COR-L47 (cell line): ENCODE data around the gene KCNIP1.
"Not testable (repeated sequence)": the region's sequence is repeated elsewhere in the genome, so short reads cannot be mapped to it uniquely, and the experiment has no call there.

ENCODE experiments used
- DNase-seq: peaks from one replicate; lab custom pipeline; 2025; lab: John Stamatoyannopoulos, UW

The KCNIP1 gene

DNA sequence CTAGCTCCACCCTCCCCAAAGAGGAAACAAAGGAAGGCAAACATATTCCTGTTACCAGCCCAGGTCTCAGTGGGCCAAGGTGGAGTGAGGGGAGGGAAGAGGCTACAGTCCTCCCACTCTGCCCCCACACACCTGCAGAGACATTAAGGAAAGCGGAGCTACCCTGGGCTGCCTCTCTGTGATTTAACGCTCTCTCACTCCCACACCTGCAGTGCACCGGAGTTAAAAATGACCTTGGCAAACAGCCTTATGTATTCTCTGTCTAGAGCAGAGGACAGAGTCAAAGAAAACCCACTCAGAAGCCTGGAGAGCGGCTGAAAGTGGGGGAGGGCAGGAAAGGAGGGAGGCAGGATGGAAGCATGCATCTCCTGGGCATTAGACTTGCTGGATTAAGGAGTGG is 32.7 kb downstream of the KCNIP1 start:
- peak; percentile 37 for DNase-seq

DNA sequence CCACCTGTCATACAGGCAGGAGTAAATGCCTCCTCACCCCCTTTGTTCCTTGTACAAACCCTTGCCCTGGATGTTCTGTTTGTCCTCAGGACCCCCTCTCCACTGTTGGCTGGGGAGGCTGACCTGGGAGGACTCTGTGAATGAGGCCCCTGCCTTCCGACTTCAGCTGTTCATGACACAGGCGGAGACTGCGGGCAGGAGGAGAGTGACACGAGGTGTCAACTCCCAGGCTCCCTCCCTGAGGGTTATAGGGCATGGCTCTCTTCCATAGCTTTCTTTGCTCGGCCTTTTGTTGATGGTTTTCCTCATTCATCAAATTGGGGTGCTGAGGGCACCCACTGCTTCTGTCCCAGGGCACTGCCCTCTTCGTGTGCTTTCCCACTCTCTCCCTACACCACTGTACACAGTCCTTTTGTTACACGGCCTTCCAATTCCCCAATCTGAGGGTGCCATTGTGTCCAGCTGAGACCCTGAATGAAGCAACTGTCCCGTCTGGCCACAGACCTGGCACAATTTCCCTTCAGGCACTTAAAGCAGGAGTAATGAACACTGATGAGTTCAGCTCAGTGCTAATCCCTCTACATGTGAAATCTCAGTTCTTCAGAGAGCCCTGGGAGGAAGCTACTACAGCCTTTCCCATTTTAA is 33.8 kb downstream of the KCNIP1 start:
- DNase-seq: no peak

GRCh38 chr5:170538096-170538465 is 34.3 kb downstream of the KCNIP1 start:
- DNase-seq: no peak

GRCh38 chr5:170538696-170539586 is 35.1 kb downstream of the KCNIP1 start:
- DNase-seq: no peak

GRCh38 chr5:170540271-170540670 is 36.5 kb downstream of the KCNIP1 start:
- DNase-seq: no peak

DNA sequence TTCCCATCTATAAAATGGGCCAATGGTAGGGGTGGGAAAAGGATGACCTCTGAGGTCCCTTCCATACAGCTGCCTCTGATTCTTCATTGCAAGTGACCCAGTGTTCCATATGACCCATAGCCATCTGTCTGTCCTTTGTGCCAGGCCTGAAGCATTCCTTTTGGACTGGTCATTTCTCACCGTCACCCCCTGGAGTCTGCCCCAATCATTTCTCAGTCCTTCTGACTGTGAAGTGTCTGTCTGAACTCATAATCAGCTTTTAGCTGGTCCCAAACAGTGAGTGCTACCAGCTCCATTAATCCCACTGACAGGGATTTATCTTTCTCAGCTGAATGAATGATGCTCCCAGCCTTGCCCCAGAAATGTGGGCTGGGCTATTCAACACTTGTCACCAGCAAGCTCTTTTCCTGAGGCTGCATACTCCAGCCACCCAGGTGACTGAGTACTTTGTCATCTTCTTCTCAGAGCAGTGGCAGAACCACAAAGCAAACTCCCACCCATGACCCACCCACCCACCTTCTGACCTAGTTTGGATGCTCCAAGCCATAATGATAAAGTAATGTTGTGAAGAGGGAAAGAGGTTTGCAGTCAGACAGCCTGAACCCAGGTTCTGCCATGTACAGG is 37.4 kb downstream of the KCNIP1 start:
- no peak for DNase-seq

GRCh38 chr5:170542691-170543293 is 39.0 kb downstream of the KCNIP1 start:
- no peak for DNase-seq

- no peak for DNase-seq
Observed at GRCh38 chr5:170545313-170545712, 41.5 kb downstream of the KCNIP1 start.

GRCh38 chr5:170545811-170546210 is 42.0 kb downstream of the KCNIP1 start:
- DNase-seq: no peak

- DNase-seq: no peak
Observed at GRCh38 chr5:170546282-170546681, 42.5 kb downstream of the KCNIP1 start.

- not testable (repeated sequence) for DNase-seq
Observed at GRCh38 chr5:170550382-170550781, 46.6 kb downstream of the KCNIP1 start.

DNA sequence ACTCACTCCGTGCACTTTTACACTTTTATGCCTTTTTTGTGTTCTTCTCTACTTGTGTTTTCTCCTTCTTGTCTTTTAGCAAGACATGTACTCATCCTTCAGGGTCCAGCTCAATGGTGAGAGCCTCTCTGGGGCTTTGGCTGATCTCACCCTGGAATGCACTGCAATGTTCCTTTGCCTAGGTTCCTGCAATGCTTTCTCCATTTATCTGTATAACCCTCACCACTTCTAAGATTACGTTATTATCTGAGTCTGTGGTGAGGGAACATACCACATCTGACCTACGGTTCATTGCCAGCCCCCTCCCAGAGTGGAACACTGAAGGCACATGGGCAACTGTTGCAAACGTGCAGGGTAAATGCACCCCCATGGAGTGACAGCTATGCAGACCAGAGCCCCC is 47.3 kb downstream of the KCNIP1 start:
- DNase-seq: no peak

DNA sequence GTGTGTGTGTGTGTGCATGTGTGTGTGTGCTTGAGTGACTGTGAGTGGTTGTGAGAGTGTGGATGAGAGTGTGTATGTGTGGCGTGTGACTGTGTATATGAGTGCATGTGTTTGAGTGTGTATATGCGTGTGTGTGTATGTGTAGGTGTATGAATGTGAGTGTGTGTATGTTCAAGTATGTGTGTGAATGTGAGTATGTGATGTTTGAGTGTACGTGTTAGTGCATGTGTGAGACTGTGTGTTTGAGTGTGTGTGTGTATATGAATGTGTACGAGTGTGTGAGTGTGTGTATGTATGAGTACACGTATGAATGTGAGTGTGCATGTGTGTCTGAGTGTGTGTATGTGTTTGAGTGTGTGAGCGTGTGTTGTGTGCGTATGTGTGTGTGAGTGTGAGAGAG is 47.8 kb downstream of the KCNIP1 start:
- DNase-seq: no peak

DNA sequence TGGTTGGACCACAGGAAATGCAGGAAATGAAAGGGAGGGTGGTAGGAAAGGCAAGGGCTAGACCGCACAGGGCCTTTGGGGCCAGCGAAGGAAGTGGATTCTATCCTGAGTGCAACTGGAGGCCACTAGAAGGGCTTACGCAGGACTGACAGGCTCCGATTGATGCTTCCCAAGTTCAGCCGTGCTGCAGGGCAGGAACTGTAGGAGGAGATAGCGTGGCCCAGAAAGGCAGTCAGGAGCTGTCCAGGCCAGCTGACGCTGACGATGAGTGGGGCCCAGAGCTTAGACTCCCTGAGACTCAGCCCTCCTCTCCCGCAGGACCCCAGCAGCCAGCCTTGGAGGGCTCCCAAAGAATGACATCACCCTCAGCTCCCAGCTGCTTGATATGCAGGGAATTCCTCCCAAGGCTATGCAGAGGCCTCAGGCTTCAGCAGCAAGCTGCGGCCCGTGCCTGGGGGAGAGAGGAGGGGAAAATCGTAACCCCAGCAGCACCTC is 48.8 kb downstream of the KCNIP1 start:
- DNase-seq: no peak

GRCh38 chr5:170553218-170553617 is 49.4 kb downstream of the KCNIP1 start:
- DNase-seq: no peak

GRCh38 chr5:170554521-170555267 is 50.9 kb downstream of the KCNIP1 start:
- peak; percentile 46 for DNase-seq

GRCh38 chr5:170557314-170557713 is 53.5 kb downstream of the KCNIP1 start:
- no peak for DNase-seq

DNA sequence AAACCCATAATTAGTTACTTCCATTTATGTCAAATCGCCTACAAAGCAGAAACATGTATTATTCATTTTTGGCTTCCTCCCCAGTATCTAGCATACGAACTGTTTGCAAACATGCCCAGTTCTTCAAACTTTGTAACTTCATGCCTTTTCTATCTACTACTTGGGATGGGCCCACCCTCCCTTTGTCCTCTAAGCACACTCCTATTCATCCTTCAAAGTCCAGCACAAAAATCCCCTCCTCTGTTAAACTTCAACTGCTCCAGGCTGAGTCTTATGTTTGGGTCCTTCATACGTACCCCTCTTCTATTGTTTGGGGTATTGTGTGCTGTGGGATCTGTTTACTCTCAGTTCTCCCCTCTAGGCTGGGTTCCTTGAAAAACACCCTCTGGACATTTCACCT is 55.5 kb downstream of the KCNIP1 start:
- no peak for DNase-seq

GRCh38 chr5:170560938-170561337 is 57.1 kb downstream of the KCNIP1 start:
- no peak for DNase-seq

- no peak for DNase-seq
Observed at GRCh38 chr5:170562166-170562874, 58.5 kb downstream of the KCNIP1 start.

DNA sequence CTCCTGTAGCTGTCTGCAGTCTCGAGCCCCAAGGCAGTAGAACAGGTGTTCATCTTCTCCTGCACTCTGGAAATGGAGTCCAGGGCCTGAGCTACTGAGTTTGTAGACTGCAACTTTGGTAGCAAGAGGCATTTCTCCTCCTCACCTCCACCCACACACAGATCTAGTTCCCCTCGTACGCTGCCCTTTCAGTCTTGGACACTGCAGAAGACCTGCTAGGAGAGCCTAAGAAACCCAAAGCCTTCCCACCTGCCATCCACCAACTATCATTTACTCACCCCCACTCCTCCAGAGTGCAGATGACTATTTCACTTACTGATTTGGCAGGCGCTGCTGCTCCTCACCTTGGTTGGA is 59.0 kb downstream of the KCNIP1 start:
- DNase-seq: no peak
